Measurements from ENCODE around the gene ADGRA1.

ADGRA1 gene

GRCh38 chr10:133069033-133069525 is 18.6 kb upstream of the ADGRA1 start:
- H3K4me3 ChIP-seq (ENCODE audit: low read length): no peak overlapping the region
- no peaks in the 10 kb centered on the region for H3K9me3 ChIP-seq (ENCODE audit: control insufficient read depth, low read length)
- no peaks in the 10 kb centered on the region for H3K36me3 ChIP-seq (ENCODE audit: control insufficient read depth, insufficient read depth, low read length)
- H3K27me3 ChIP-seq (ENCODE audit: control insufficient read depth, insufficient read depth, low read length): no peaks in the 10 kb centered on the region
- H3K9ac ChIP-seq (ENCODE audit: low read length): no peak overlapping the region
- H3K4me1 ChIP-seq (ENCODE audit: control insufficient read depth, insufficient read depth, low read length): no peaks in the 10 kb centered on the region

DNA sequence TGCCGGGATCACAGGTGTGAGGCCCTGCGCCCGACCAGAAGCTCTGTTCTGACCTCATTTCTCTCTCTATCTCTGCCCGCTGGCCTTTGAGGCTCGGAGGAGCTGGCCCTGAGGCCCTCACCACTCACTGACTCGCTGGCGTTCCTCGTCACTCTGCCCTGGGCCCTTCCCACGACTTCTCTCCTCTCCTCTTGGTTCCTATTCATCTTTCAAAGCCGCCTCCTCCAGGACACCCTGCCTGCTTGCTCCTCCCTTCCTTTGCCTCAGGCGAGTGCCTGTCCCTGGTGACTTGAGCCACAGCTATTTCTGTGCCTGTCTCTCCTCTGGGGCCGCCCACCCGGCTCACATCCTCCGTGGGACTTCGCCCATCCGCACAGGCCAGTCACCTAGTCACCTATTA is 17.3 kb upstream of the ADGRA1 start:
- Histone ChIP-seq H3K36me3 (ENCODE audit: control insufficient read depth, insufficient read depth, low read length) (no peaks in the 10 kb centered on the region), H3K27me3 (ENCODE audit: control insufficient read depth, insufficient read depth, low read length) (no peaks in the 10 kb centered on the region), H3K4me1 (ENCODE audit: control insufficient read depth, insufficient read depth, low read length) (no peaks in the 10 kb centered on the region), H3K9ac (ENCODE audit: low read length) (no peak overlapping the region), H3K9me3 (ENCODE audit: control insufficient read depth, low read length) (no peaks in the 10 kb centered on the region), H3K4me3 (ENCODE audit: low read length) (no peak overlapping the region)

GRCh38 chr10:133070810-133071209 is 16.9 kb upstream of the ADGRA1 start:
- Histone ChIP-seq H3K4me1 (ENCODE audit: control insufficient read depth, insufficient read depth, low read length) (no peaks in the 10 kb centered on the region), H3K27me3 (ENCODE audit: control insufficient read depth, insufficient read depth, low read length) (no peaks in the 10 kb centered on the region), H3K9ac (ENCODE audit: low read length) (no peak overlapping the region), H3K4me3 (ENCODE audit: low read length) (no peak overlapping the region), H3K9me3 (ENCODE audit: control insufficient read depth, low read length) (no peaks in the 10 kb centered on the region), H3K36me3 (ENCODE audit: control insufficient read depth, insufficient read depth, low read length) (no peaks in the 10 kb centered on the region)

DNA sequence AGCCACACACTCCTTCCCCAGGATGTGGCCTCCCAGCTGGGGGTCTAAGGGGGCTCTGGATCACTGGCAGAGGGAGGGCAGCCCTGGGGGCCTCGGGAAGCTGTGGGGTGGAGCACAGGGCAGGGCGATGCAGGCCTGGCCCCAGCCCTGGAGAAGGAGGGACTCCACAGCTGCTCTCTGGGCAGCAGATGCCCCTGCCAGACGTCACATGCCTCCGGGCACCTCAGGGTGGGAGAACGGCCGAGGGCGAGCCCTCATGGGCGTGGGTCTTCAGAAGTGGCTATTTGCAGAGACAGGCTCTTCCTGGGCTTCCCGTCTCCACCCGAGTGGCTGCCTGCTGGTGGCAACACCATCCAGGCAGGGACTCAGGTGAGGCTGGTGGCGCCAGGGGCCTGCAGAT is 16.0 kb upstream of the ADGRA1 start:
- Histone ChIP-seq H3K36me3 (ENCODE audit: control insufficient read depth, insufficient read depth, low read length) (no peaks in the 10 kb centered on the region), H3K27me3 (ENCODE audit: control insufficient read depth, insufficient read depth, low read length) (no peaks in the 10 kb centered on the region), H3K9ac (ENCODE audit: low read length) (no peak overlapping the region), H3K4me1 (ENCODE audit: control insufficient read depth, insufficient read depth, low read length) (no peaks in the 10 kb centered on the region), H3K4me3 (ENCODE audit: low read length) (no peak overlapping the region), H3K9me3 (ENCODE audit: control insufficient read depth, low read length) (no peaks in the 10 kb centered on the region)

DNA sequence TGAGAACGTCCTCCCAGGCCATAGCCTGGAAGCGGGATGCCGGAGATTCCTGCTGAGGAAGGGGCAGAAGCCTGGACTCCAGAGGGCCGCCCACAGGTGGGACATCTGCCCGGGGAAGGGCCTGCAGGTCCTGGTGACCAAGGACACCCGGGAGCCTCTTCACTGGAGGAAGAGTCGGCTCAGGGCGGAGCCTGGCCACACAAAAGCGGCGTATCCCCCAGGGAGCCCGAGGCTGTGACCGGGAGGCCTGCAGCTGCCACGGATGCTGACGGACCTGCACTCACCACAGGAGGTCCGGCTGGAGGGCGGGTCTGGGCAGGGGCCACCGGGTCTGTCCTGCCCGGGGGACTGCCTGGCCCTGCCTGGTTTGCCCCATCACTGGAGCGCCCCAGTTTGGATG is 15.5 kb upstream of the ADGRA1 start:
- Histone ChIP-seq H3K4me1 (ENCODE audit: control insufficient read depth, insufficient read depth, low read length) (no peaks in the 10 kb centered on the region), H3K9me3 (ENCODE audit: control insufficient read depth, low read length) (no peaks in the 10 kb centered on the region), H3K27me3 (ENCODE audit: control insufficient read depth, insufficient read depth, low read length) (no peaks in the 10 kb centered on the region), H3K4me3 (ENCODE audit: low read length) (no peak overlapping the region), H3K36me3 (ENCODE audit: control insufficient read depth, insufficient read depth, low read length) (no peaks in the 10 kb centered on the region), H3K9ac (ENCODE audit: low read length) (no peak overlapping the region)

DNA sequence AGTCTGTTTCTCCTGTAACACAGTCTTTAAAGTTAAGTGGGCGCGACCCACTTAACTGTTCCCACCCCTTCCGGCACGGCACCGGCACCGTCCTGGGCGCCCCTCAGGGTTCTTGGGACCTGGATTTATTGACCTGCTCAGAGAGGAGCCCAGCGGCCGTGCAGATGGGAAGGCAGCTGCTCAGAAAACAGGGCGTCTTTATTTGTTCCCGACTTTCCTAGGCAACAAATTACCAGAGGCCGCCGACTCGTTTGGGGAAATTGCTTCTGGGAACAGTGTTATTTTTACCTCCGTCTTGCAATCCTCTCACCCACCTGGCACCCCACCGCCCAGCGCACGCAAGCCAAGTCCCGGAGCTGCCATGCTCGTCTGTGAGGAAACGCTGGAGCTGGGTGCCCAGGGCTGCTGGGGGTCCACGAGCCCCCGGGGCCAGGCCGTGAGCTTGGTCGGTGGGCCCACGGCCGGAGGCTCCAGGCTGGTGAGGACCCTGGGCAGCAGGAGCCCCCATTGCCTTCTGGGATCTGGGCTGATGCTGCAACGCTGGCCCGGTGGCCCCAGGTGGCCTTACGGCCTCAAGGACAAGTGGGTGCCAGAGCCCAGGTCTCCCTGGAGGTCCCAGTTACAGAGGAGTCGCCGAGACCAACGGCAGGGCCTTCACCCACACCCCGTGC is 14.9 kb upstream of the ADGRA1 start:
- H3K4me3 ChIP-seq (ENCODE audit: low read length): no peak overlapping the region
- no peaks in the 10 kb centered on the region for H3K4me1 ChIP-seq (ENCODE audit: control insufficient read depth, insufficient read depth, low read length)
- no peaks in the 10 kb centered on the region for H3K36me3 ChIP-seq (ENCODE audit: control insufficient read depth, insufficient read depth, low read length)
- no peaks in the 10 kb centered on the region for H3K9me3 ChIP-seq (ENCODE audit: control insufficient read depth, low read length)
- no peaks in the 10 kb centered on the region for H3K27me3 ChIP-seq (ENCODE audit: control insufficient read depth, insufficient read depth, low read length)
- H3K9ac ChIP-seq (ENCODE audit: low read length): no peak overlapping the region

GRCh38 chr10:133075346-133076137 is 12.2 kb upstream of the ADGRA1 start:
- Histone ChIP-seq H3K9me3 (ENCODE audit: control insufficient read depth, low read length) (no peaks in the 10 kb centered on the region), H3K27me3 (ENCODE audit: control insufficient read depth, insufficient read depth, low read length) (no peaks in the 10 kb centered on the region), H3K36me3 (ENCODE audit: control insufficient read depth, insufficient read depth, low read length) (no peaks in the 10 kb centered on the region), H3K4me3 (ENCODE audit: low read length) (no peak overlapping the region), H3K9ac (ENCODE audit: low read length) (no peak overlapping the region), H3K4me1 (ENCODE audit: control insufficient read depth, insufficient read depth, low read length) (no peaks in the 10 kb centered on the region)

GRCh38 chr10:133076274-133077038 is 11.3 kb upstream of the ADGRA1 start:
- no peaks in the 10 kb centered on the region for H3K36me3 ChIP-seq (ENCODE audit: control insufficient read depth, insufficient read depth, low read length)
- H3K4me1 ChIP-seq (ENCODE audit: control insufficient read depth, insufficient read depth, low read length): no peaks in the 10 kb centered on the region
- H3K4me3 ChIP-seq (ENCODE audit: low read length): no peak overlapping the region
- H3K9me3 ChIP-seq (ENCODE audit: control insufficient read depth, low read length): no peaks in the 10 kb centered on the region
- no peak overlapping the region for H3K9ac ChIP-seq (ENCODE audit: low read length)
- H3K27me3 ChIP-seq (ENCODE audit: control insufficient read depth, insufficient read depth, low read length): no peaks in the 10 kb centered on the region

DNA sequence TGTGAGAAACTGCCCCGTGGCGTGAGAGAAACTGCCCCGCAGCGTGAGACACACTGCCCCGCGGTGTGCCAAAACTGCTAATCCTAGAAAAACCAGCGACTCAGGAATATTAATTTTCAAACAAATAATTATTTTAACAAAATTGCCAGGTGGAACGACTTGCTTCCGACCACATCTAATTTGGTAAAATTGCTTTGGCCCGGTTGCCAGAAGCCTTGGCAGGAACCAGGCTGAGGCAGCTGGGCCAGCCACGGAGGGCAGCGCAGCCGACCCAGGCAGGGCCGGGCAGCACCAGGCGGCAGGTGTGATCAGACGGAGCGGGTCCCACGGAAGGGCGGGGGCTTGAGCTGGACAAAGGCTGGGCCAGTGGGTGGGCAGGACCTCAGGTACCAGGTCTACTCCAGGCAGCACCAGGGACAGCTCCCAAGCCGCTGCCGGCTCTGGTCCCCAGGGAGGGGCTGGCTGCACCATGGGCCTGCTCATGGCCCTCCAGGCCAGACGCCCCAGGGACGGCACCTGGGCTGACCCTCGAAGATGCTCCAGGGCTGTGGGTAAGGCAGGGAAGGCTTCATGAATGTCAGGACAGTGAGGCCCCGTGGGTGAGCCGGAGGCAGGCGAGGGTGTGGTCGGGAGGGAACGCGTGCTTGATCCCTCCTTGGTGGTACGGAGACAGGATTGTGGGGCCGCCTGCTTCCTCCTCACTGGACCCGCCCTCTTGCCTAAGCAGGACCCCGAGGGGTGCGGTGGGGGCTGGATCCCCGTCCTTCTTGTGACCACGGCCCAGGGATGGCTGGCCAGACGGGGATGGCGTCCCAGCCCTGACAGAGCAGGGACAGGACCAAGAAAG is 7.7 kb upstream of the ADGRA1 start:
- H3K9ac ChIP-seq (ENCODE audit: low read length): no peak overlapping the region
- no peaks in the 10 kb centered on the region for H3K9me3 ChIP-seq (ENCODE audit: control insufficient read depth, low read length)
- H3K27me3 ChIP-seq (ENCODE audit: control insufficient read depth, insufficient read depth, low read length): peaks cover 7% of the 10 kb centered on the region
- no peaks in the 10 kb centered on the region for H3K4me1 ChIP-seq (ENCODE audit: control insufficient read depth, insufficient read depth, low read length)
- no peak overlapping the region for H3K4me3 ChIP-seq (ENCODE audit: low read length)
- no peaks in the 10 kb centered on the region for H3K36me3 ChIP-seq (ENCODE audit: control insufficient read depth, insufficient read depth, low read length)

- Histone ChIP-seq H3K9ac (ENCODE audit: low read length) (no peak overlapping the region), H3K36me3 (ENCODE audit: control insufficient read depth, insufficient read depth, low read length) (no peaks in the 10 kb centered on the region), H3K4me1 (ENCODE audit: control insufficient read depth, insufficient read depth, low read length) (no peaks in the 10 kb centered on the region), H3K4me3 (ENCODE audit: low read length) (no peak overlapping the region), H3K27me3 (ENCODE audit: control insufficient read depth, insufficient read depth, low read length) (peaks cover 7% of the 10 kb centered on the region), H3K9me3 (ENCODE audit: control insufficient read depth, low read length) (no peaks in the 10 kb centered on the region)
These were observed 7.1 kb upstream of the ADGRA1 start for GRCh38 chr10:133080683-133081040.

GRCh38 chr10:133081636-133082035 is 6.1 kb upstream of the ADGRA1 start:
- no peak overlapping the region for H3K4me3 ChIP-seq (ENCODE audit: low read length)

More at GRCh38 chr10:133081636-133082035, 6.1 kb upstream of the ADGRA1 start:
- no peak overlapping the region for H3K9ac ChIP-seq (ENCODE audit: low read length)
- H3K4me1 ChIP-seq (ENCODE audit: control insufficient read depth, insufficient read depth, low read length): no peaks in the 10 kb centered on the region
- peaks cover 14% of the 10 kb centered on the region for H3K27me3 ChIP-seq (ENCODE audit: control insufficient read depth, insufficient read depth, low read length)
- no peaks in the 10 kb centered on the region for H3K36me3 ChIP-seq (ENCODE audit: control insufficient read depth, insufficient read depth, low read length)
- no peaks in the 10 kb centered on the region for H3K9me3 ChIP-seq (ENCODE audit: control insufficient read depth, low read length)
